IMR-90 (cell line): ENCODE data around the gene XPNPEP2. TPM values are rescaled to one million over a fixed set of nuclear protein-coding genes. Genes with fewer than 3 reads are reported as not detected.

Source experiments
- ATAC-seq: fragments of 200-7000 bp; cut with Tn5 transposase; 2 replicates; pipeline ENCODE4 v1.9.1; 2020; ENCODE audit warnings: low read depth, mild to moderate bottlenecking, moderate library complexity
- BruUV-seq: library from RNA; stranded (reverse); fragments of 400-500 nt; replicated peaks from 2 replicates; lab custom pipeline; 2021; lab: Mats Ljungman, UMichigan
- CTCF ChIA-PET: fragments of 300-600 bp; formaldehyde crosslinking; extraction: SDS; loops from one replicate; lab custom pipeline; 2021; ENCODE audit warnings: antibody characterized with exemption; lab: Yijun Ruan, JAX
- POLR2A ChIA-PET: fragments of 300-600 bp; sonication (Branson Sonifier 250); formaldehyde crosslinking; loops from one replicate; lab custom pipeline; 2022; ENCODE audit warnings: antibody characterized with exemption; ENCODE audit not compliant: unreplicated experiment; lab: Charles Lee
- DNase-seq: peaks from one replicate; pipeline ENCODE4 v3.0.0; 2013
- H2AFZ ChIP-seq: replicated peaks from 2 replicates; pipeline ENCODE3; 2013; ENCODE audit warnings: low read length, mild to moderate bottlenecking; ENCODE audit not compliant: poor library complexity
- H2AK5ac ChIP-seq: 2 replicates; pipeline ENCODE4 v1.6.1; 2013; ENCODE audit warnings: low read depth, low read length, inconsistent platforms
- H2AK9ac ChIP-seq: replicated peaks from 2 replicates; pipeline ENCODE3; 2013; ENCODE audit warnings: mild to moderate bottlenecking, low read depth, low read length, moderate library complexity; ENCODE audit not compliant: poor library complexity
- H2BK120ac ChIP-seq: 2 replicates; pipeline ENCODE4 v1.6.1; 2013; ENCODE audit warnings: low read depth, low read length, inconsistent platforms
- H2BK15ac ChIP-seq: 3 replicates; pipeline ENCODE4 v1.6.1; 2013; ENCODE audit warnings: low read depth, low read length, inconsistent platforms
- H2BK20ac ChIP-seq: 2 replicates; pipeline ENCODE4 v1.6.1; 2013; ENCODE audit warnings: low read depth, mild to moderate bottlenecking, inconsistent platforms, low read length, moderate library complexity
- H2BK5ac ChIP-seq: 2 replicates; pipeline ENCODE4 v1.6.1; 2013; ENCODE audit warnings: mild to moderate bottlenecking, low read depth, low read length, inconsistent platforms; ENCODE audit not compliant: poor library complexity, severe bottlenecking
- H3K14ac ChIP-seq: replicated peaks from 2 replicates; pipeline ENCODE4 v1.6.1; 2013; ENCODE audit warnings: low read depth, low read length, inconsistent platforms
- H3K18ac ChIP-seq: 2 replicates; pipeline ENCODE4 v1.6.1; 2013; ENCODE audit warnings: low read depth, low read length, control low read depth
- H3K23ac ChIP-seq: 2 replicates; pipeline ENCODE4 v1.6.1; 2013; ENCODE audit warnings: low read depth, low read length, inconsistent platforms
- H3K27ac ChIP-seq: 2 replicates; pipeline ENCODE4 v1.5.1; 2013; ENCODE audit warnings: mild to moderate bottlenecking, control low read depth, low read length; ENCODE audit not compliant: insufficient read depth
- H3K27me3 ChIP-seq: 2 replicates; pipeline ENCODE4 v1.6.1; 2013; ENCODE audit warnings: low read length; ENCODE audit not compliant: control insufficient read depth, insufficient read depth
- H3K36me3 ChIP-seq: 2 replicates; pipeline ENCODE4 v1.6.1; 2013; ENCODE audit warnings: low read length, mixed read lengths; ENCODE audit not compliant: control insufficient read depth, insufficient read depth
- H3K4ac ChIP-seq: 2 replicates; pipeline ENCODE4 v1.6.1; 2013; ENCODE audit warnings: low read depth, low read length, inconsistent platforms
- H3K4me1 ChIP-seq: 2 replicates; pipeline ENCODE4 v1.6.1; 2013; ENCODE audit warnings: low read length, mixed read lengths; ENCODE audit not compliant: control insufficient read depth, insufficient read depth
- H3K4me2 ChIP-seq: 2 replicates; pipeline ENCODE4 v1.6.1; 2013; ENCODE audit warnings: low read depth, mild to moderate bottlenecking, control low read depth, low read length, moderate library complexity
- H3K4me3 ChIP-seq: 2 replicates; pipeline ENCODE4 v1.5.1; 2013; ENCODE audit warnings: low read depth, mild to moderate bottlenecking, control low read depth, low read length, moderate library complexity; ENCODE audit not compliant: insufficient read depth
- H3K56ac ChIP-seq: 2 replicates; pipeline ENCODE4 v1.6.1; 2013; ENCODE audit warnings: low read length, inconsistent platforms; ENCODE audit not compliant: insufficient read depth; ENCODE audit errors: extremely low read depth
- H3K79me1 ChIP-seq, 2 experiments: 2 replicates each; pipeline ENCODE4 v1.6.1; 2013; ENCODE audit warnings: low read length in 2 of 2, inconsistent platforms in 1 of 2, low read depth in 1 of 2
- H3K9ac ChIP-seq: 2 replicates; pipeline ENCODE4 v1.6.1; 2013; ENCODE audit warnings: low read depth, low read length, control low read depth
- H3K9me1 ChIP-seq: 2 replicates; pipeline ENCODE4 v1.6.1; 2013; ENCODE audit warnings: low read length, inconsistent platforms; ENCODE audit not compliant: insufficient read depth
- H3K9me3 ChIP-seq: 2 replicates; pipeline ENCODE4 v1.6.1; 2013; ENCODE audit warnings: low read length; ENCODE audit not compliant: control insufficient read depth, insufficient read depth
- H4K20me1 ChIP-seq: 2 replicates; pipeline ENCODE4 v1.6.1; 2013; ENCODE audit warnings: low read length, inconsistent platforms; ENCODE audit not compliant: insufficient read depth
- H4K5ac ChIP-seq: 2 replicates; pipeline ENCODE4 v1.6.1; 2013; ENCODE audit warnings: mild to moderate bottlenecking, low read depth, low read length, control low read depth
- H4K8ac ChIP-seq, 2 experiments: 2 replicates each; pipeline ENCODE4 v1.6.1; 2013; ENCODE audit warnings: low read depth in 2 of 2, low read length in 2 of 2, control low read depth in 1 of 2, inconsistent platforms in 1 of 2
- H4K91ac ChIP-seq: 2 replicates; pipeline ENCODE4 v1.6.1; 2013; ENCODE audit warnings: low read depth, low read length, inconsistent platforms; ENCODE audit not compliant: insufficient read depth
- BHLHE40 ChIP-seq: fragments of 150-350 bp; IDR thresholded peaks from 2 replicates; pipeline ENCODE4 v1.6.1; 2016; ENCODE audit warnings: mild to moderate bottlenecking, low read depth, low read length
- CEBPB ChIP-seq: IDR thresholded peaks from 2 replicates; pipeline ENCODE4 v1.6.1; 2012; ENCODE audit warnings: low read depth, low read length, improper control_type of control experiment
- CHD1 ChIP-seq: IDR thresholded peaks from 2 replicates; pipeline ENCODE4 v1.6.1; 2012; ENCODE audit warnings: low read depth, low read length, improper control_type of control experiment
- ELK1 ChIP-seq: fragments of 150-350 bp; IDR thresholded peaks from 2 replicates; pipeline ENCODE4 v1.6.1; 2016; ENCODE audit warnings: low read depth, mild to moderate bottlenecking, low read length, moderate library complexity, borderline replicate concordance
- FOS ChIP-seq: fragments of 150-350 bp; IDR thresholded peaks from 2 replicates; pipeline ENCODE4 v1.6.1; 2016; ENCODE audit warnings: low read depth, low read length
- MAFK ChIP-seq: IDR thresholded peaks from 2 replicates; pipeline ENCODE4 v1.6.1; 2012; ENCODE audit warnings: low read depth, low read length, improper control_type of control experiment
- MAZ ChIP-seq: IDR thresholded peaks from 2 replicates; pipeline ENCODE4 v1.6.1; 2012; ENCODE audit warnings: low read depth, mild to moderate bottlenecking, low read length, improper control_type of control experiment, moderate library complexity, borderline replicate concordance
- MXI1 ChIP-seq: IDR thresholded peaks from 2 replicates; pipeline ENCODE4 v1.6.1; 2012; ENCODE audit warnings: low read depth, mild to moderate bottlenecking, low read length, moderate library complexity, borderline replicate concordance
- NFE2L2 ChIP-seq: fragments of 150-350 bp; IDR thresholded peaks from 2 replicates; pipeline ENCODE4 v1.6.1; 2016; ENCODE audit warnings: low read depth, mild to moderate bottlenecking, low read length
- POLR2A ChIP-seq: IDR thresholded peaks from 2 replicates; pipeline ENCODE4 v1.6.1; 2012; ENCODE audit warnings: mild to moderate bottlenecking, low read depth, low read length
- RAD21 ChIP-seq: IDR thresholded peaks from 2 replicates; pipeline ENCODE4 v1.6.1; 2012; ENCODE audit warnings: low read length, improper control_type of control experiment
- RCOR1 ChIP-seq: IDR thresholded peaks from 2 replicates; pipeline ENCODE4 v1.6.1; 2012; ENCODE audit warnings: mild to moderate bottlenecking, low read length, improper control_type of control experiment; ENCODE audit not compliant: insufficient replicate concordance
- SMC3 ChIP-seq: fragments of 150-350 bp; IDR thresholded peaks from 2 replicates; pipeline ENCODE4 v1.6.1; 2016; ENCODE audit warnings: low read depth, mild to moderate bottlenecking, antibody characterized with exemption, low read length, moderate library complexity
- WGBS, 2 experiments: methylation state at CpG; one replicate each; pipeline versions ENCODE4 v1.1.5 to v1.1.7; 2013; ENCODE audit warnings: missing lambda C conversion rate in 2 of 2; ENCODE audit not compliant: insufficient read length in 1 of 2; ENCODE audit errors: extremely low coverage in 2 of 2; 5-methylcytosine and 5-hydroxymethylcytosine counted together
- dilution Hi-C: fragments of 300-500 bp; cut with HindIII; formaldehyde crosslinking; loops from one replicate; pipeline ENCODE4 v1.14.3; 2018; ENCODE audit warnings: low sequenced_read_pairs; ENCODE audit not compliant: unreplicated experiment
- in situ Hi-C: fragments of 300-500 bp; cut with MboI; formaldehyde crosslinking; loops from 3 replicates; pipeline ENCODE4 v1.14.3; 2019; ENCODE audit warnings: low sequenced_read_pairs, inconsistent platforms, mixed read lengths
- intact Hi-C: fragments of 100-400 bp; cut with micrococcal nuclease; formaldehyde crosslinking; loops from 2 replicates; pipeline ENCODE4 v1.10.0; 2022
- polyA plus RNA-seq, 3 experiments: library from polyadenylated mRNA; depleted of rRNA; stranded (reverse); fragments of >200 nt; gene quantifications; 2 replicates each; pipeline ENCODE4 v1.2.3, GENCODE V29; 2012; ENCODE audit warnings: low replicate concordance in 1 of 3
- total RNA-seq: library from RNA; depleted of rRNA; stranded (reverse); fragments of >200 nt; gene quantifications from 2 replicates; pipeline ENCODE4 v1.2.3, GENCODE V29; 2012
- TF ChIP-seq, protein P1 (sequence below): fragments of 150-350 bp; IDR thresholded peaks from 2 replicates; pipeline ENCODE4 v1.6.1; 2017; ENCODE audit warnings: mild to moderate bottlenecking, antibody characterized with exemption, low read length, low read depth
- TF ChIP-seq, protein P2 (sequence below): conservative IDR thresholded peaks from 2 replicates; pipeline ENCODE4 v1.5.1; 2012; ENCODE audit warnings: mild to moderate bottlenecking, low read depth, low read length, improper control_type of control experiment

XPNPEP2 gene
- total and polyA plus RNA-seq, 2 of the 4 experiments (the other 2 are of a cell fraction): under 0.01 to 0.07 TPM

DNA sequence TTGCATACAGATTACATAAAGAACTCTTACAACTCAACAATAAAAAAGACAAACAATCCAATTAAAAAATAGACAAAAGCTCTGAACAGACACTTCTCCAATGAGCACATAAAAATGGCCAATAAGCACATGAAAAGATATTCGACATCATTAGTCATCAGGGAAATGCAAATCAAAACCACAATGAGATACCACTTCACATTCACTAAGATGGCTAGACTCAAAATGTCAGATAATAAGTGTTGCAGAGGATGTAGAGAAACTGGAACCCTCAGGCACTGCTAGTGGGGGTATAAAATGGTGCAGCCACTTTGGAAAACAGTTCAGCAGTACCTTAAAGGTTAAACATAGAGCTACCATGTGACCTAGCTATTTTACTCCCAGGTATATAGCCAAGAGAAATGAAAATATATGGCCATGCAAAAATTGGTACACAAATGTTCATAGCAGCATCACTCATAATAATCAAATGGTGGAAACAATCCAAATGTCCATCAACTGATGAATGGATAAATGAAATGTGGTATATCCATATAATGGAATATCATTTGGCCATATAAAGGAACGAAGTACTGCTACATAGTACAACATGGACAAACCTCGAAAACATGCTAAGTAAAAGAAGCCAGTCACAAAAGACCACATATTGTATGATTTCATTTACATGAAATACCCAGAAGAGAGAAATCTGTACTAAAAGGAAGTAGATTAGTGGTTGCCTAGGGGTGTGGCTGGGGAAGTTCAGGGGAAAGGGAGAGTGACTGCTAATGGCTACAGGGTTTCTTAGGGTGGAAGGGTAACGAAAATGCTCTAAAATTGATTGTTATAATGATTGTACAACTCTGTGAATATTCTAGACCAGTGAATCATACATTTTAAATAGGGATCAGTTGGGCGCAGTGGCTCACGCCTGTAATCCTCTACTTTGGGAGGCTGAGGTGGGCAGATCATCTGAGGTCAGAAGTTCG lies 70.3 kb downstream of the XPNPEP2 start:
- DNase-seq (no peak), ATAC-seq (no peak)
- H4K91ac ChIP-seq: no peak overlapping the region
- in situ Hi-C loops: no loop called here
- POLR2A ChIA-PET: no interaction called here
- no peak overlapping the region for H3K23ac ChIP-seq
- no peak overlapping the region for H3K18ac ChIP-seq
- CTCF ChIA-PET: no interaction called here
- no peak overlapping the region for H2AK9ac ChIP-seq
- dilution Hi-C loops: no loop called here
- H3K14ac ChIP-seq: no peak overlapping the region
- H2AK5ac ChIP-seq: no peak overlapping the region
- no peaks in the 10 kb centered on the region; a peak in 1 of 4 replicates for H3K79me1 ChIP-seq
- no peak overlapping the region for H4K5ac ChIP-seq
- no peak overlapping the region for H2BK5ac ChIP-seq
- no peak overlapping the region for H2AFZ ChIP-seq
- H2BK20ac ChIP-seq: no peak overlapping the region
- peaks cover 19% of the 10 kb centered on the region for H3K36me3 ChIP-seq
- H3K9me1 ChIP-seq: no peaks in the 10 kb centered on the region
- no peak overlapping the region for H2BK120ac ChIP-seq
- H3K4me1 ChIP-seq: no peaks in the 10 kb centered on the region
- no CpG with 5 or more reads among the region's 7 CpGs for WGBS, 2 experiments
- H3K56ac ChIP-seq: no peak overlapping the region
- H3K9ac ChIP-seq: no peak overlapping the region
- no peak overlapping the region for H3K4me3 ChIP-seq
- intact Hi-C loops: no loop called here
- H3K27ac ChIP-seq: no peak overlapping the region
- no peak overlapping the region for H3K4ac ChIP-seq
- no peaks in the 10 kb centered on the region for H3K9me3 ChIP-seq
- peaks cover 2% of the 10 kb centered on the region; the same call in 1 of the 2 replicates for H3K27me3 ChIP-seq
- H3K4me2 ChIP-seq: no peak overlapping the region
- no peak overlapping the region for H2BK15ac ChIP-seq
- no peaks in the 10 kb centered on the region for H4K20me1 ChIP-seq
- no peak overlapping the region for H4K8ac ChIP-seq
- no TSS peak for BruUV-seq
- TF ChIP-seq, protein P1, sequence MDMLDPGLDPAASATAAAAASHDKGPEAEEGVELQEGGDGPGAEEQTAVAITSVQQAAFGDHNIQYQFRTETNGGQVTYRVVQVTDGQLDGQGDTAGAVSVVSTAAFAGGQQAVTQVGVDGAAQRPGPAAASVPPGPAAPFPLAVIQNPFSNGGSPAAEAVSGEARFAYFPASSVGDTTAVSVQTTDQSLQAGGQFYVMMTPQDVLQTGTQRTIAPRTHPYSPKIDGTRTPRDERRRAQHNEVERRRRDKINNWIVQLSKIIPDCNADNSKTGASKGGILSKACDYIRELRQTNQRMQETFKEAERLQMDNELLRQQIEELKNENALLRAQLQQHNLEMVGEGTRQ: no peak
- TF ChIP-seq ELK1 (no peak), CEBPB (no peak), MAZ (no peak), MXI1 (no peak), BHLHE40 (no peak), RCOR1 (no peak), CHD1 (no peak), FOS (no peak), RAD21 (no peak), SMC3 (no peak), NFE2L2 (no peak), MAFK (no peak), POLR2A (no peak)
- TF ChIP-seq, protein P2, sequence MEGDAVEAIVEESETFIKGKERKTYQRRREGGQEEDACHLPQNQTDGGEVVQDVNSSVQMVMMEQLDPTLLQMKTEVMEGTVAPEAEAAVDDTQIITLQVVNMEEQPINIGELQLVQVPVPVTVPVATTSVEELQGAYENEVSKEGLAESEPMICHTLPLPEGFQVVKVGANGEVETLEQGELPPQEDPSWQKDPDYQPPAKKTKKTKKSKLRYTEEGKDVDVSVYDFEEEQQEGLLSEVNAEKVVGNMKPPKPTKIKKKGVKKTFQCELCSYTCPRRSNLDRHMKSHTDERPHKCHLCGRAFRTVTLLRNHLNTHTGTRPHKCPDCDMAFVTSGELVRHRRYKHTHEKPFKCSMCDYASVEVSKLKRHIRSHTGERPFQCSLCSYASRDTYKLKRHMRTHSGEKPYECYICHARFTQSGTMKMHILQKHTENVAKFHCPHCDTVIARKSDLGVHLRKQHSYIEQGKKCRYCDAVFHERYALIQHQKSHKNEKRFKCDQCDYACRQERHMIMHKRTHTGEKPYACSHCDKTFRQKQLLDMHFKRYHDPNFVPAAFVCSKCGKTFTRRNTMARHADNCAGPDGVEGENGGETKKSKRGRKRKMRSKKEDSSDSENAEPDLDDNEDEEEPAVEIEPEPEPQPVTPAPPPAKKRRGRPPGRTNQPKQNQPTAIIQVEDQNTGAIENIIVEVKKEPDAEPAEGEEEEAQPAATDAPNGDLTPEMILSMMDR: no peak
